CD4-positive, alpha-beta T cell (primary cell): ENCODE results near the gene G6PC1. TPM values are rescaled to one million over a fixed set of nuclear protein-coding genes. Genes with fewer than 3 reads are reported as not detected.

Source experiments
- ATAC-seq: fragments of 200-7000 bp; cut with Tn5 transposase; one replicate; pipeline ENCODE4 v1.10.0; 2022; ENCODE audit warnings: mild to moderate bottlenecking; ENCODE audit not compliant: poor library complexity
- CTCF ChIA-PET: fragments of 350-600 bp; sonication (Branson Sonifier 250); formaldehyde crosslinking; loops from one replicate; lab custom pipeline; 2021; ENCODE audit warnings: antibody characterized with exemption, inconsistent platforms; lab: Charles Lee
- POLR2A ChIA-PET: fragments of 350-600 bp; sonication (Branson Sonifier 250); formaldehyde crosslinking; loops from one replicate; lab custom pipeline; 2021; ENCODE audit warnings: antibody characterized with exemption, inconsistent platforms; lab: Charles Lee
- DNase-seq, 14 experiments: peaks; one replicate each; pipeline ENCODE4 v3.0.0-alpha.2; 2013 to 2020; ENCODE audit warnings: mixed read lengths in 2 of 14
- H3K27ac ChIP-seq, 2 donors: one replicate each; pipeline versions ENCODE4 v1.5.1 to v1.7.0; 2013; ENCODE audit warnings: low read length in 2 of 2, low read depth in 1 of 2, mild to moderate bottlenecking in 1 of 2
- H3K27me3 ChIP-seq, 2 experiments: 1 replicate in 1 of 2; 2 replicates in 1 of 2; pipeline versions ENCODE4 v1.6.1 to v1.7.0; 2013; ENCODE audit warnings: low read length in 2 of 2, control low read depth in 1 of 2, mild to moderate bottlenecking in 1 of 2, moderate library complexity in 1 of 2; ENCODE audit not compliant: insufficient read depth in 2 of 2, control insufficient read depth in 1 of 2
- H3K36me3 ChIP-seq: one replicate; pipeline ENCODE4 v1.6.1; 2013; ENCODE audit warnings: low read length, control low read depth; ENCODE audit not compliant: insufficient read depth
- H3K4me1 ChIP-seq: one replicate; pipeline ENCODE4 v1.6.1; 2013; ENCODE audit warnings: low read length, control low read depth; ENCODE audit not compliant: insufficient read depth
- H3K4me3 ChIP-seq: one replicate; pipeline ENCODE4 v1.5.1; 2013; ENCODE audit warnings: mild to moderate bottlenecking, low read length, moderate library complexity
- H3K9me3 ChIP-seq, 2 experiments: 1 replicate in 1 of 2; 2 replicates in 1 of 2; pipeline versions ENCODE4 v1.6.1 to v1.7.0; 2013; ENCODE audit warnings: low read length in 2 of 2, mild to moderate bottlenecking in 2 of 2, control low read depth in 1 of 2, moderate library complexity in 1 of 2; ENCODE audit not compliant: control insufficient read depth in 1 of 2, insufficient read depth in 1 of 2
- H3K27ac Mint-ChIP-seq: one replicate; pipeline ENCODE4 v1.8.0; 2020; ENCODE audit warnings: mixed read lengths
- H3K27me3 Mint-ChIP-seq: one replicate; pipeline ENCODE4 v1.8.0; 2021; ENCODE audit warnings: mixed read lengths
- H3K36me3 Mint-ChIP-seq: one replicate; pipeline ENCODE4 v1.8.0; 2021; ENCODE audit warnings: low read depth, mixed read lengths
- H3K4me1 Mint-ChIP-seq: one replicate; pipeline ENCODE4 v1.8.0; 2021; ENCODE audit warnings: low read depth, mixed read lengths
- H3K4me3 Mint-ChIP-seq: one replicate; pipeline ENCODE4 v1.8.0; 2020; ENCODE audit warnings: mild to moderate bottlenecking, mixed read lengths
- H3K9me3 Mint-ChIP-seq: one replicate; pipeline ENCODE4 v1.8.0; 2020; ENCODE audit warnings: mixed read lengths
- intact Hi-C, 2 experiments: fragments of 100-400 bp; cut with DNase I in 1 of 2; cut with micrococcal nuclease in 1 of 2; formaldehyde crosslinking; loops; one replicate each; pipeline versions ENCODE4 v1.15.1 to v1.9.0; 2023 to 2025; cut with DNase I, micrococcal nuclease
- total RNA-seq, 174 experiments: library from RNA in 2 of 174; stranded (reverse) in 2 of 174; gene quantifications; one replicate each; pipeline ENCODE4 v1.2.3 and lab custom pipeline; 2021 to 2026
- TF ChIP-seq, protein P1 (sequence below): fragments of 200-600 bp; IDR thresholded peaks from one replicate; pipeline ENCODE4 v1.8.0; 2022; ENCODE audit warnings: antibody characterized with exemption, mild to moderate bottlenecking

The G6PC1 gene
- total RNA-seq, 2 experiments from 2014 or later, result not detected

DNA sequence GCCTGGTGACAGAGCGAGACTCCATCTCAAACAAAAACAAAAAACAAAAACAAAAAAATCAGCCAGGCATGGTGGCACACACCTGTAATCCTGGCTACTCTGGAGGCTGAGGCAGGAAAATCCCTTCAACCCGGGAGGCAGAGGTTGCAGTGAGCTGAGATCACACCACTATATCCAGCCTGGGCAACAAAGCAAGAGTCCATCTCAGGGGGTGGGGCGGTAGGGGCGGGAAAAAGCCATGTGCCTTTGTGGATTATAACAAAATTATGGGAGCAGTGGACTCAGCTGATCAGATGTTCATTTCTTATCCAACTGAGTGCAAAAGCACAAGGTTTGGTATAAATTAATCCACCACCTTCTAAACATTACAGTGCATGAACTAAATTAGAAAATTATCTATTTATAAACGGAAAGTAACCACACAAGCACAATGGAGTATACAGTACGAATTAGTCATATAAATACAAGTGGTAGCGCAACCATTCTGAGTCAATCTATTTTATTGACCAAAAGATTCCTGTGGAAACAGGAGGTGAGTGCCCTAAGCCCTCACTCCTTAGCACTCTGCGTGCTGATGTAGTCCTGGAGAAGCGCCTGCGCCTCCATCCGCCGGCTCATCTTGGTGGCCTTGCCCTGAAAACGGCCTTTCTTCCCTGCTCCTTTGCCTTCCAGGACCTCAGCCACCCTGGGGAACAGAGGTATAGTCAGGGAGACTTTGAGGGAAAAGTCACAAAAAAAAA is 49.6 kb downstream of the G6PC1 start:
- Mint-ChIP-seq H3K4me1 (no peaks in the 10 kb centered on the region), H3K36me3 (peaks cover 60% of the 10 kb centered on the region), H3K4me3 (no peak overlapping the region), H3K27me3 (no peaks in the 10 kb centered on the region), H3K27ac (no peak overlapping the region), H3K9me3 (no peaks in the 10 kb centered on the region)
- Histone ChIP-seq H3K27ac (no peak overlapping the region), H3K27me3 (no peaks in the 10 kb centered on the region), H3K4me3 (no peak overlapping the region), H3K9me3 (no peaks in the 10 kb centered on the region), H3K4me1 (no peaks in the 10 kb centered on the region), H3K36me3 (peaks cover 47% of the 10 kb centered on the region)
- CTCF ChIA-PET, result no interaction called here
- DNase-seq, result no peak
- intact Hi-C loops, result no loop called here
- no peak for ATAC-seq
- TF ChIP-seq, protein P1, sequence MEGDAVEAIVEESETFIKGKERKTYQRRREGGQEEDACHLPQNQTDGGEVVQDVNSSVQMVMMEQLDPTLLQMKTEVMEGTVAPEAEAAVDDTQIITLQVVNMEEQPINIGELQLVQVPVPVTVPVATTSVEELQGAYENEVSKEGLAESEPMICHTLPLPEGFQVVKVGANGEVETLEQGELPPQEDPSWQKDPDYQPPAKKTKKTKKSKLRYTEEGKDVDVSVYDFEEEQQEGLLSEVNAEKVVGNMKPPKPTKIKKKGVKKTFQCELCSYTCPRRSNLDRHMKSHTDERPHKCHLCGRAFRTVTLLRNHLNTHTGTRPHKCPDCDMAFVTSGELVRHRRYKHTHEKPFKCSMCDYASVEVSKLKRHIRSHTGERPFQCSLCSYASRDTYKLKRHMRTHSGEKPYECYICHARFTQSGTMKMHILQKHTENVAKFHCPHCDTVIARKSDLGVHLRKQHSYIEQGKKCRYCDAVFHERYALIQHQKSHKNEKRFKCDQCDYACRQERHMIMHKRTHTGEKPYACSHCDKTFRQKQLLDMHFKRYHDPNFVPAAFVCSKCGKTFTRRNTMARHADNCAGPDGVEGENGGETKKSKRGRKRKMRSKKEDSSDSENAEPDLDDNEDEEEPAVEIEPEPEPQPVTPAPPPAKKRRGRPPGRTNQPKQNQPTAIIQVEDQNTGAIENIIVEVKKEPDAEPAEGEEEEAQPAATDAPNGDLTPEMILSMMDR, result no peak
- POLR2A ChIA-PET, result no interaction called here

Other genes with a start within 250 kb of the G6PC1 start
- 1 to 10 TPM; 9.0 to 9.7 TPM for gene TUBG2, start 241.5 kb upstream of the G6PC1 start, total RNA-seq
- gene PLEKHH3, start 223.8 kb upstream of the G6PC1 start, total RNA-seq, result 1 to 10 TPM in 1 of 2 experiments, under 1 TPM in 1; 0.60 to 1.1 TPM
- gene CCR10, start 219.0 kb upstream of the G6PC1 start, total RNA-seq, result 1 to 10 TPM; 1.5 to 2.4 TPM
- 1 to 10 TPM; 4.4 to 4.5 TPM for gene CNTNAP1, start 218.3 kb upstream of the G6PC1 start, total RNA-seq
- gene EZH1, start 155.8 kb upstream of the G6PC1 start, total RNA-seq, result 10 to 100 TPM; 73.3 to 76.1 TPM
- gene RAMP2, start 139.6 kb upstream of the G6PC1 start, total RNA-seq, result not detected
- 10 to 100 TPM; 40.6 to 45.7 TPM for gene VPS25, start 127.3 kb upstream of the G6PC1 start, total RNA-seq
- under 1 TPM; 0.42 to 0.74 TPM for gene WNK4, start 120.2 kb upstream of the G6PC1 start, total RNA-seq
- gene COA3, start 102.1 kb upstream of the G6PC1 start, total RNA-seq, result 1 to 10 TPM; 4.0 to 4.5 TPM
- gene CNTD1, start 101.9 kb upstream of the G6PC1 start, total RNA-seq, result not detected
- 100 to 1,000 TPM; 130 to 138 TPM for gene BECN1, start 76.5 kb upstream of the G6PC1 start, total RNA-seq
- 10 to 100 TPM; 62.1 to 62.5 TPM for gene PSME3, start 67.4 kb upstream of the G6PC1 start, total RNA-seq
- 1 to 10 TPM; 2.5 to 2.9 TPM for gene AOC2, start 56.2 kb upstream of the G6PC1 start, total RNA-seq
- 1 to 10 TPM in 1 of 2 experiments, under 1 TPM in 1; 0.78 to 1.0 TPM for gene AOC3, start 49.6 kb upstream of the G6PC1 start, total RNA-seq
- 10 to 100 TPM; 60.4 to 70.8 TPM for gene AARSD1, start 63.7 kb downstream of the G6PC1 start, total RNA-seq
- gene PTGES3L, start 79.3 kb downstream of the G6PC1 start, total RNA-seq, result under 1 TPM in 1 of 2 experiments, not detected in 1; 0.20 TPM
- 10 to 100 TPM; 11.6 to 11.7 TPM for gene RUNDC1, start 79.8 kb downstream of the G6PC1 start, total RNA-seq
- 1,000 to 10,000 TPM; 1,923 to 1,951 TPM for gene RPL27, start 97.6 kb downstream of the G6PC1 start, total RNA-seq
- gene IFI35, start 106.0 kb downstream of the G6PC1 start, total RNA-seq, result 10 to 100 TPM; 23.0 to 24.7 TPM
- 10 to 100 TPM; 27.5 to 27.6 TPM for gene VAT1, start 121.6 kb downstream of the G6PC1 start, total RNA-seq
- under 1 TPM; 0.27 to 0.28 TPM for gene RND2, start 124.4 kb downstream of the G6PC1 start, total RNA-seq
- gene BRCA1, start 224.6 kb downstream of the G6PC1 start, total RNA-seq, result 1 to 10 TPM; 1.2 to 1.3 TPM